Left lobe of liver (tissue), 2 donors: Measurements from ENCODE around the gene TGIF2. TPM values are rescaled to one million over a fixed set of nuclear protein-coding genes. Genes with fewer than 3 reads are reported as not detected.
"Not testable (repeated sequence)": the region's sequence is repeated elsewhere in the genome, so short reads cannot be mapped to it uniquely, and the experiment has no call there.

Experiments used
- ATAC-seq: fragments of 200-7000 bp; cut with Tn5 transposase; one replicate; pipeline ENCODE4 v1.9.1; 2020; ENCODE audit warnings: mild to moderate bottlenecking, moderate library complexity
- DNase-seq: peaks from one replicate; pipeline ENCODE4 v3.0.0-alpha.2; 2020; ENCODE audit warnings: low spot score
- total RNA-seq: library from RNA; stranded (reverse); gene quantifications from one replicate; pipeline ENCODE4 v1.2.1, GENCODE V29; 2021
- donor health status: DM: no; HTN: no; CAD: no; lungs with moderate emphysema.
- donor health status: DM: no; HTN: yes; CAD: no.

Gene TGIF2
- total RNA-seq, 1 donor from 2014 or later, result 4.6 TPM

- ATAC-seq (no peak), DNase-seq (no peak)
These were observed 27.2 kb upstream of the TGIF2 start for GRCh38 chr20:36546111-36546736.

- ATAC-seq (no peak), DNase-seq (no peak)
These were observed 26.0 kb upstream of the TGIF2 start for GRCh38 chr20:36547186-36548005.

- DNase-seq, result no peak
- no peak for ATAC-seq
These were observed 25.4 kb upstream of the TGIF2 start for GRCh38 chr20:36548006-36548315.

GRCh38 chr20:36548704-36549627 lies 24.4 kb upstream of the TGIF2 start:
- DNase-seq (no peak), ATAC-seq (no peak)

GRCh38 chr20:36549628-36549941 lies 23.8 kb upstream of the TGIF2 start:
- DNase-seq (no peak), ATAC-seq (no peak)

- ATAC-seq, result no peak
- no peak for DNase-seq
These were observed 23.2 kb upstream of the TGIF2 start for GRCh38 chr20:36549942-36550789.

GRCh38 chr20:36550790-36551299 lies 22.6 kb upstream of the TGIF2 start:
- DNase-seq, result no peak
- ATAC-seq, result no peak

GRCh38 chr20:36555248-36555647 lies 18.1 kb upstream of the TGIF2 start:
- DNase-seq, result no peak
- ATAC-seq, result no peak

- no peak for ATAC-seq
- no peak for DNase-seq
These were observed 10.7 kb upstream of the TGIF2 start for GRCh38 chr20:36562724-36563123.

GRCh38 chr20:36563374-36563773 lies 10.0 kb upstream of the TGIF2 start:
- no peak for DNase-seq
- no peak for ATAC-seq

- not testable (repeated sequence) for DNase-seq, ATAC-seq
These were observed 9.2 kb upstream of the TGIF2 start for GRCh38 chr20:36564078-36564725.

GRCh38 chr20:36564726-36565121 lies 8.7 kb upstream of the TGIF2 start:
- ATAC-seq, result not testable (repeated sequence)

GRCh38 chr20:36565520-36565919 lies 7.9 kb upstream of the TGIF2 start:
- no peak for DNase-seq
- no peak for ATAC-seq

More at GRCh38 chr20:36564726-36565121, 8.7 kb upstream of the TGIF2 start:
- not testable (repeated sequence) for DNase-seq

GRCh38 chr20:36569847-36570429 lies 3.5 kb upstream of the TGIF2 start:
- no peak for DNase-seq
- no peak for ATAC-seq

- no peak for ATAC-seq
- DNase-seq, result no peak
These were observed 1.6 kb upstream of the TGIF2 start for GRCh38 chr20:36571564-36572504.

- ATAC-seq, result peak; percentile 56
- DNase-seq, result peak; percentile 54
These were observed 695 bp upstream of the TGIF2 start for GRCh38 chr20:36572701-36573102.

- DNase-seq, result peak; percentile 56
- peak; percentile 1 for ATAC-seq
These were observed 485 bp downstream of the TGIF2 start for GRCh38 chr20:36573798-36574365.
